A549 (cell line): ENCODE measurements around the gene TIMP1.

Source experiments
- CTCF ChIP-seq: fragments of >200 bp; sonication (Bioruptor Twin); formaldehyde crosslinking; IDR thresholded peaks from 3 replicates; pipeline ENCODE4 v1.5.1; 2016
- ELK1 ChIP-seq: fragments of 150-350 bp; IDR thresholded peaks from 2 replicates; pipeline ENCODE4 v1.6.1; 2014; ENCODE audit warnings: low read depth, mild to moderate bottlenecking, low read length
- MAFK ChIP-seq: fragments of 450-650 bp; IDR thresholded peaks from 2 replicates; pipeline ENCODE4 v1.6.1; 2014; ENCODE audit not compliant: partially characterized antibody
- PHF8 ChIP-seq: fragments of 200-600 bp; sonication (generic); IDR thresholded peaks from 2 replicates; pipeline ENCODE4 v1.6.1; 2016; ENCODE audit warnings: low read depth, mild to moderate bottlenecking, antibody characterized with exemption, moderate library complexity, borderline replicate concordance
- RAD21 ChIP-seq, 2 experiments: fragments of >200 bp in 1 of 2; sonication (Bioruptor Twin) in 1 of 2; formaldehyde crosslinking in 1 of 2; IDR thresholded peaks in 1 of 2; conservative IDR thresholded peaks in 1 of 2; 2 replicates in 1 of 2; 3 replicates in 1 of 2; pipeline ENCODE4 v1.6.1; 2012 to 2018; ENCODE audit warnings: inconsistent platforms in 1 of 2
- RCOR1 ChIP-seq: fragments of 150-350 bp; IDR thresholded peaks from 2 replicates; pipeline ENCODE4 v1.6.1; 2014; ENCODE audit warnings: antibody characterized with exemption, low read length, low read depth
- TF ChIP-seq, protein P1 (sequence below): fragments of 200-600 bp; sonication (generic); IDR thresholded peaks from 2 replicates; pipeline ENCODE4 v1.6.1; 2016; ENCODE audit warnings: antibody characterized with exemption, mild to moderate bottlenecking, moderate library complexity
- TF ChIP-seq, protein P2 (sequence below): IDR thresholded peaks from 2 replicates; pipeline ENCODE4 v1.6.1; 2012

DNA sequence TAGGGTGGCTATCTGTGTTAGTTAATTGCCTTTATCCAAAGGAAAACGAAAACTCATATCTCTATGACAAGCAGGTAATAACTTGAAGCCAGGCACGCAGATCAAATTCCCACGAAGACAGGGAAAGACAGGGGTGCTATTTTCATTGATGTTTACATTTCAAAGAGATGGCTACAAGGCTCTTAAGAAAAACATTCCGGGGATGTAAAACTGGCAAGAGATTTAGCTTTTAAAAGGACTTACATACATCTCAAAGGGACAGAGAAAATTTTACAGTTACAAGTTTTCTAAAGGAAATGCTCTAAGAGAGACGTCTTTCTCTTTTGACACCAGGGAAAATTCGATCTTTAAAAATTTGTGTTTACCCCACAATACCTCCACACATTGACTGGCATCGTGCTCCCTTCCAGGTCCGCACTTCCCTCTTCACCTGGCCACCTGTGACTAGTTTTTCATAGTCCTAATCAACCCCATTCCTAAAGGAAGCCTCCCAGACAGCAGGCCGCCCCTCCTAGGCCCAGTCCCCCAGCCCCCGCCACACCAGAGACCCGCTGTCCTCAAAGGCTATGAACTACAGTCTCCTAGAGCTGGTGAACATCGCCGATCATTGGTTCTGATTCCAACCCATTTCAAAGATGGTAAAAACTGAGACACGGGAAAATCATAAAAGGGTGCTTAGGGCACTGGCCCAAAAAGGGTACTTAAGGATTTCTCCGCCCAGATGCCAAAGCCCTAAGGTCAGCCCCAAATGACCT, 21.9 kb upstream of the TIMP1 start:
- TF ChIP-seq, protein P1, sequence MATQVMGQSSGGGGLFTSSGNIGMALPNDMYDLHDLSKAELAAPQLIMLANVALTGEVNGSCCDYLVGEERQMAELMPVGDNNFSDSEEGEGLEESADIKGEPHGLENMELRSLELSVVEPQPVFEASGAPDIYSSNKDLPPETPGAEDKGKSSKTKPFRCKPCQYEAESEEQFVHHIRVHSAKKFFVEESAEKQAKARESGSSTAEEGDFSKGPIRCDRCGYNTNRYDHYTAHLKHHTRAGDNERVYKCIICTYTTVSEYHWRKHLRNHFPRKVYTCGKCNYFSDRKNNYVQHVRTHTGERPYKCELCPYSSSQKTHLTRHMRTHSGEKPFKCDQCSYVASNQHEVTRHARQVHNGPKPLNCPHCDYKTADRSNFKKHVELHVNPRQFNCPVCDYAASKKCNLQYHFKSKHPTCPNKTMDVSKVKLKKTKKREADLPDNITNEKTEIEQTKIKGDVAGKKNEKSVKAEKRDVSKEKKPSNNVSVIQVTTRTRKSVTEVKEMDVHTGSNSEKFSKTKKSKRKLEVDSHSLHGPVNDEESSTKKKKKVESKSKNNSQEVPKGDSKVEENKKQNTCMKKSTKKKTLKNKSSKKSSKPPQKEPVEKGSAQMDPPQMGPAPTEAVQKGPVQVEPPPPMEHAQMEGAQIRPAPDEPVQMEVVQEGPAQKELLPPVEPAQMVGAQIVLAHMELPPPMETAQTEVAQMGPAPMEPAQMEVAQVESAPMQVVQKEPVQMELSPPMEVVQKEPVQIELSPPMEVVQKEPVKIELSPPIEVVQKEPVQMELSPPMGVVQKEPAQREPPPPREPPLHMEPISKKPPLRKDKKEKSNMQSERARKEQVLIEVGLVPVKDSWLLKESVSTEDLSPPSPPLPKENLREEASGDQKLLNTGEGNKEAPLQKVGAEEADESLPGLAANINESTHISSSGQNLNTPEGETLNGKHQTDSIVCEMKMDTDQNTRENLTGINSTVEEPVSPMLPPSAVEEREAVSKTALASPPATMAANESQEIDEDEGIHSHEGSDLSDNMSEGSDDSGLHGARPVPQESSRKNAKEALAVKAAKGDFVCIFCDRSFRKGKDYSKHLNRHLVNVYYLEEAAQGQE, result no peak
- TF ChIP-seq CTCF (no peak), MAFK (no peak), RCOR1 (0 out of 2 replicates have a peak, but pooled peaks have one; percentile 26), PHF8 (no peak), RAD21 (conservative IDR thresholded peaks at IDR 0.05 in 1 of 2, IDR thresholded peaks at IDR 0.05 in 1 of 2) (no peak), ELK1 (no peak)
- TF ChIP-seq, protein P2, sequence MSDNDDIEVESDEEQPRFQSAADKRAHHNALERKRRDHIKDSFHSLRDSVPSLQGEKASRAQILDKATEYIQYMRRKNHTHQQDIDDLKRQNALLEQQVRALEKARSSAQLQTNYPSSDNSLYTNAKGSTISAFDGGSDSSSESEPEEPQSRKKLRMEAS, result no peak
